ENCODE data around the gene SRP54. TPM values are rescaled to one million over a fixed set of nuclear protein-coding genes. Genes with fewer than 3 reads are reported as not detected.

The SRP54 gene
- total RNA-seq, 1 experiment from 2014 or later, result 57.0 TPM

GRCh38 chr14:35004839-35005238, 22.0 kb downstream of the SRP54 start:
- CTCF ChIA-PET, result no interaction called here
- H3K4me3 Mint-ChIP-seq, result no peak overlapping the region
- POLR2A ChIA-PET, result no interaction called here
- H3K27me3 Mint-ChIP-seq (ENCODE audit: low read depth), result no peaks in the 10 kb centered on the region
- ATAC-seq, result no peak
- TF ChIP-seq FOXP1 (CRISPR knock-in tag; IDR thresholded peaks at IDR 0.05; ENCODE audit: borderline replicate concordance), result no peak
- TF ChIP-seq ZBTB43 (CRISPR knock-in tag; IDR thresholded peaks at IDR 0.05), result no peak
- no peak for TF ChIP-seq USF2 (CRISPR knock-in tag; IDR thresholded peaks at IDR 0.05)
- no peak for TF ChIP-seq NR2C2 (CRISPR knock-in tag; IDR thresholded peaks at IDR 0.05)
- TF ChIP-seq RORB (CRISPR knock-in tag; IDR thresholded peaks at IDR 0.05), result no peak
- no peak for TF ChIP-seq EMX1 (CRISPR knock-in tag; IDR thresholded peaks at IDR 0.05)
- no peak for TF ChIP-seq GABPB1 (CRISPR knock-in tag; IDR thresholded peaks at IDR 0.05)
- no peak for TF ChIP-seq ELF4 (CRISPR knock-in tag; IDR thresholded peaks at IDR 0.05; ENCODE audit: low read depth)
- TF ChIP-seq ARID4B (CRISPR knock-in tag; IDR thresholded peaks at IDR 0.05; ENCODE audit: borderline replicate concordance), result no peak
- no peak for TF ChIP-seq NR1H2 (CRISPR knock-in tag; IDR thresholded peaks at IDR 0.05)
- TF ChIP-seq ZNF532 (CRISPR knock-in tag; IDR thresholded peaks at IDR 0.05; ENCODE audit: borderline replicate concordance), result no peak
- TF ChIP-seq HMGXB4 (CRISPR knock-in tag; IDR thresholded peaks at IDR 0.05), result no peak
- no peak for TF ChIP-seq FOXK1 (CRISPR knock-in tag; IDR thresholded peaks at IDR 0.05)
- no peak for TF ChIP-seq TCF7 (CRISPR knock-in tag; IDR thresholded peaks at IDR 0.05; ENCODE audit: low read depth)
- TF ChIP-seq ZNF512 (CRISPR knock-in tag; IDR thresholded peaks at IDR 0.05; ENCODE audit: borderline replicate concordance), result no peak
- no peak for TF ChIP-seq ZNF263 (CRISPR knock-in tag; IDR thresholded peaks at IDR 0.05; ENCODE audit: low read depth)
- no peak overlapping the region for H3K27ac Mint-ChIP-seq
- H3K4me1 Mint-ChIP-seq, result no peaks in the 10 kb centered on the region
- no peak for DNase-seq (ENCODE audit: low spot score)
- H3K36me3 Mint-ChIP-seq, result peaks cover 18% of the 10 kb centered on the region
- H3K9me3 Mint-ChIP-seq, result no peaks in the 10 kb centered on the region
